Panc1 (cell line): ENCODE results near the gene LMNB1. TPM values are rescaled to one million over a fixed set of nuclear protein-coding genes. Genes with fewer than 3 reads are reported as not detected.

Source experiments
- ATAC-seq: fragments of 200-7000 bp; cut with Tn5 transposase; 2 replicates; pipeline ENCODE4 v1.9.1; 2020; ENCODE audit warnings: mild to moderate bottlenecking, moderate library complexity
- BruUV-seq: library from RNA; stranded (reverse); fragments of 400-500 nt; replicated peaks from 2 replicates; lab custom pipeline; 2021; lab: Mats Ljungman, UMichigan
- CTCF ChIA-PET: fragments of 300-600 bp; sonication (Branson Sonifier 250); formaldehyde crosslinking; loops from one replicate; lab custom pipeline; 2022; ENCODE audit warnings: antibody characterized with exemption; lab: Charles Lee
- POLR2A ChIA-PET: fragments of 300-600 bp; sonication (Branson Sonifier 250); formaldehyde crosslinking; loops from one replicate; lab custom pipeline; 2022; ENCODE audit warnings: antibody characterized with exemption; lab: Charles Lee
- DNase-seq: peaks from one replicate; pipeline ENCODE4 v3.0.0-alpha.2; 2010; ENCODE audit warnings: low read depth, low spot score
- H3K27ac ChIP-seq: 2 replicates; pipeline ENCODE4 v1.5.1; 2011; ENCODE audit warnings: mild to moderate bottlenecking, low read length, inconsistent platforms
- H3K27me3 ChIP-seq: fragments of 200-500 bp; sonication (Bioruptor generic); 2 replicates; pipeline ENCODE4 v1.6.0; 2014; ENCODE audit warnings: low read length, inconsistent platforms; ENCODE audit not compliant: control insufficient read depth, insufficient read depth
- H3K36me3 ChIP-seq: fragments of 200-500 bp; sonication (Bioruptor generic); 2 replicates; pipeline ENCODE4 v1.5.1; 2014; ENCODE audit warnings: inconsistent platforms, mild to moderate bottlenecking, low read length, moderate library complexity; ENCODE audit not compliant: control insufficient read depth, insufficient read depth
- H3K4me1 ChIP-seq: 2 replicates; pipeline ENCODE4 v1.5.1; 2011; ENCODE audit warnings: inconsistent platforms, mild to moderate bottlenecking, low read length, moderate library complexity; ENCODE audit not compliant: control insufficient read depth, insufficient read depth
- H3K4me3 ChIP-seq, 2 experiments: 2 replicates each; pipeline ENCODE4 v1.5.1; 2011 to 2012; ENCODE audit warnings: low read depth in 2 of 2, low read length in 2 of 2, mild to moderate bottlenecking in 2 of 2, inconsistent platforms in 1 of 2, moderate library complexity in 1 of 2
- H3K9me3 ChIP-seq: fragments of 200-500 bp; sonication (Bioruptor generic); 2 replicates; pipeline ENCODE4 v1.5.1; 2014; ENCODE audit warnings: low read depth, mild to moderate bottlenecking, inconsistent platforms, low read length, moderate library complexity; ENCODE audit not compliant: control insufficient read depth, insufficient read depth
- POLR2AphosphoS5 ChIP-seq: IDR thresholded peaks from 2 replicates; pipeline ENCODE4 v1.6.1; 2012; ENCODE audit warnings: mild to moderate bottlenecking, low read depth, low read length, moderate library complexity
- SIN3A ChIP-seq: IDR thresholded peaks from 2 replicates; pipeline ENCODE4 v1.6.1; 2012; ENCODE audit warnings: low read depth, mild to moderate bottlenecking, low read length, moderate library complexity, borderline replicate concordance; ENCODE audit not compliant: insufficient read depth
- TCF7L2 ChIP-seq: IDR thresholded peaks from 2 replicates; pipeline ENCODE4 v1.6.1; 2011; ENCODE audit warnings: mild to moderate bottlenecking, low read depth, low read length, inconsistent platforms
- in situ Hi-C: cut with HindIII; loops from 2 replicates; pipeline ENCODE4 v1.10.0; 2016; ENCODE audit warnings: low sequenced_read_pairs, low pct_unique_long_range_greater_than_20kb
- intact Hi-C: fragments of 100-400 bp; cut with micrococcal nuclease; formaldehyde crosslinking; loops from one replicate; pipeline ENCODE4 v1.10.0; 2022; ENCODE audit not compliant: unreplicated experiment
- total RNA-seq: library from RNA; stranded (reverse); gene quantifications from one replicate; pipeline ENCODE4 v1.2.1, GENCODE V29; 2021; ENCODE audit not compliant: unreplicated experiment
- TF ChIP-seq, protein P1 (sequence below): fragments of 450-650 bp; IDR thresholded peaks from 2 replicates; pipeline ENCODE4 v1.5.1; 2017; ENCODE audit warnings: mild to moderate bottlenecking
- TF ChIP-seq, protein P2 (sequence below), 2 experiments: IDR thresholded peaks; 2 replicates each; pipeline ENCODE4 v1.6.1; 2011 to 2012; ENCODE audit warnings: low read depth in 2 of 2, control low read depth in 1 of 2, low read length in 1 of 2, mild to moderate bottlenecking in 1 of 2, moderate library complexity in 1 of 2; ENCODE audit not compliant: insufficient read depth in 1 of 2

Gene LMNB1
- total RNA-seq, 1 experiment from 2014 or later, result 122 TPM

- no TSS peak for BruUV-seq
- POLR2A ChIA-PET, result interaction anchor here (0.7 kb wide), 1 partner anchor 765 kb away, joined by 4 read pairs; the partner anchor contains the start of gene PRRC1
- CTCF ChIA-PET, result no interaction called here
These were observed 24.7 kb upstream of the LMNB1 start for GRCh38 chr5:126752081-126752785.

GRCh38 chr5:126753227-126753626 lies 23.7 kb upstream of the LMNB1 start:
- DNase-seq (no peak), ATAC-seq (no peak)
- H3K4me1 ChIP-seq, result peaks cover under 1% of the 10 kb centered on the region; the same call in 1 of the 2 replicates
- H3K4me3 ChIP-seq, result no peak overlapping the region
- no peak overlapping the region for H3K27ac ChIP-seq
- TF ChIP-seq, protein P1, sequence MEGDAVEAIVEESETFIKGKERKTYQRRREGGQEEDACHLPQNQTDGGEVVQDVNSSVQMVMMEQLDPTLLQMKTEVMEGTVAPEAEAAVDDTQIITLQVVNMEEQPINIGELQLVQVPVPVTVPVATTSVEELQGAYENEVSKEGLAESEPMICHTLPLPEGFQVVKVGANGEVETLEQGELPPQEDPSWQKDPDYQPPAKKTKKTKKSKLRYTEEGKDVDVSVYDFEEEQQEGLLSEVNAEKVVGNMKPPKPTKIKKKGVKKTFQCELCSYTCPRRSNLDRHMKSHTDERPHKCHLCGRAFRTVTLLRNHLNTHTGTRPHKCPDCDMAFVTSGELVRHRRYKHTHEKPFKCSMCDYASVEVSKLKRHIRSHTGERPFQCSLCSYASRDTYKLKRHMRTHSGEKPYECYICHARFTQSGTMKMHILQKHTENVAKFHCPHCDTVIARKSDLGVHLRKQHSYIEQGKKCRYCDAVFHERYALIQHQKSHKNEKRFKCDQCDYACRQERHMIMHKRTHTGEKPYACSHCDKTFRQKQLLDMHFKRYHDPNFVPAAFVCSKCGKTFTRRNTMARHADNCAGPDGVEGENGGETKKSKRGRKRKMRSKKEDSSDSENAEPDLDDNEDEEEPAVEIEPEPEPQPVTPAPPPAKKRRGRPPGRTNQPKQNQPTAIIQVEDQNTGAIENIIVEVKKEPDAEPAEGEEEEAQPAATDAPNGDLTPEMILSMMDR, result no peak
- no peak for TF ChIP-seq SIN3A
- no peak for TF ChIP-seq TCF7L2
- no peak for TF ChIP-seq POLR2AphosphoS5
- TF ChIP-seq, protein P2, sequence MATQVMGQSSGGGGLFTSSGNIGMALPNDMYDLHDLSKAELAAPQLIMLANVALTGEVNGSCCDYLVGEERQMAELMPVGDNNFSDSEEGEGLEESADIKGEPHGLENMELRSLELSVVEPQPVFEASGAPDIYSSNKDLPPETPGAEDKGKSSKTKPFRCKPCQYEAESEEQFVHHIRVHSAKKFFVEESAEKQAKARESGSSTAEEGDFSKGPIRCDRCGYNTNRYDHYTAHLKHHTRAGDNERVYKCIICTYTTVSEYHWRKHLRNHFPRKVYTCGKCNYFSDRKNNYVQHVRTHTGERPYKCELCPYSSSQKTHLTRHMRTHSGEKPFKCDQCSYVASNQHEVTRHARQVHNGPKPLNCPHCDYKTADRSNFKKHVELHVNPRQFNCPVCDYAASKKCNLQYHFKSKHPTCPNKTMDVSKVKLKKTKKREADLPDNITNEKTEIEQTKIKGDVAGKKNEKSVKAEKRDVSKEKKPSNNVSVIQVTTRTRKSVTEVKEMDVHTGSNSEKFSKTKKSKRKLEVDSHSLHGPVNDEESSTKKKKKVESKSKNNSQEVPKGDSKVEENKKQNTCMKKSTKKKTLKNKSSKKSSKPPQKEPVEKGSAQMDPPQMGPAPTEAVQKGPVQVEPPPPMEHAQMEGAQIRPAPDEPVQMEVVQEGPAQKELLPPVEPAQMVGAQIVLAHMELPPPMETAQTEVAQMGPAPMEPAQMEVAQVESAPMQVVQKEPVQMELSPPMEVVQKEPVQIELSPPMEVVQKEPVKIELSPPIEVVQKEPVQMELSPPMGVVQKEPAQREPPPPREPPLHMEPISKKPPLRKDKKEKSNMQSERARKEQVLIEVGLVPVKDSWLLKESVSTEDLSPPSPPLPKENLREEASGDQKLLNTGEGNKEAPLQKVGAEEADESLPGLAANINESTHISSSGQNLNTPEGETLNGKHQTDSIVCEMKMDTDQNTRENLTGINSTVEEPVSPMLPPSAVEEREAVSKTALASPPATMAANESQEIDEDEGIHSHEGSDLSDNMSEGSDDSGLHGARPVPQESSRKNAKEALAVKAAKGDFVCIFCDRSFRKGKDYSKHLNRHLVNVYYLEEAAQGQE (IDR thresholded peaks at IDR 0.05; ENCODE audit: insufficient read depth in 1 of 2, low read depth in 2 of 2, low read length in 1 of 2), result no peak
- H3K9me3 ChIP-seq, result no peaks in the 10 kb centered on the region
- in situ Hi-C loops (no loop called here), intact Hi-C loops (no loop called here)
- CTCF ChIA-PET, result no interaction called here
- POLR2A ChIA-PET, result interaction anchor here (1.2 kb wide), 1 partner anchor 25 kb away, joined by 9 read pairs; no protein-coding TSS in a partner anchor
- H3K27me3 ChIP-seq, result no peaks in the 10 kb centered on the region
- no peaks in the 10 kb centered on the region for H3K36me3 ChIP-seq
- BruUV-seq, result no TSS peak

More at GRCh38 chr5:126752081-126752785, 24.7 kb upstream of the LMNB1 start:
- intact Hi-C loops, result no loop called here
- Histone ChIP-seq H3K4me1 (peaks cover 6% of the 10 kb centered on the region), H3K27me3 (no peaks in the 10 kb centered on the region), H3K36me3 (no peaks in the 10 kb centered on the region), H3K27ac (no peak overlapping the region), H3K9me3 (no peaks in the 10 kb centered on the region), H3K4me3 (no peak overlapping the region)
- DNase-seq (no peak), ATAC-seq (no peak)
- TF ChIP-seq SIN3A (no peak), TCF7L2 (no peak), POLR2AphosphoS5 (no peak)
- TF ChIP-seq, protein P2 (IDR thresholded peaks at IDR 0.05; ENCODE audit: insufficient read depth in 1 of 2, low read depth in 2 of 2, low read length in 1 of 2), result no peak
- in situ Hi-C loops, result no loop called here
